WTC11 (cell line): ENCODE measurements around the gene SLC37A3. TPM values are rescaled to one million over a fixed set of nuclear protein-coding genes. Genes with fewer than 3 reads are reported as not detected.

Experiments used
- ATAC-seq: fragments of 200-7000 bp; cut with Tn5 transposase; 2 replicates; pipeline ENCODE4 v1.10.0; 2021; ENCODE audit warnings: mild to moderate bottlenecking, moderate library complexity
- CTCF ChIA-PET: fragments of 300-600 bp; sonication (Branson Sonifier 250); formaldehyde crosslinking; loops from one replicate; lab custom pipeline; 2021; ENCODE audit warnings: antibody characterized with exemption; lab: Charles Lee
- POLR2A ChIA-PET: fragments of 350-600 bp; sonication (Branson Sonifier 250); formaldehyde crosslinking; loops from one replicate; lab custom pipeline; 2021; ENCODE audit warnings: antibody characterized with exemption; lab: Charles Lee
- DNase-seq: peaks from one replicate; pipeline ENCODE4 v3.0.0; 2021; ENCODE audit warnings: low spot score
- H3K27ac Mint-ChIP-seq: 2 replicates; pipeline ENCODE4 v1.8.0; 2021; ENCODE audit warnings: mixed read lengths
- H3K27me3 Mint-ChIP-seq: 2 replicates; pipeline ENCODE4 v1.8.0; 2021; ENCODE audit warnings: low read depth, mild to moderate bottlenecking, moderate library complexity, mixed read lengths
- H3K36me3 Mint-ChIP-seq: 2 replicates; pipeline ENCODE4 v1.8.0; 2021; ENCODE audit warnings: mixed read lengths
- H3K4me1 Mint-ChIP-seq: 2 replicates; pipeline ENCODE4 v1.8.0; 2022; ENCODE audit warnings: mixed read lengths
- H3K4me3 Mint-ChIP-seq: 2 replicates; pipeline ENCODE4 v1.8.0; 2021; ENCODE audit warnings: mild to moderate bottlenecking, moderate library complexity, mixed read lengths
- H3K9me3 Mint-ChIP-seq: 2 replicates; pipeline ENCODE4 v1.8.0; 2021; ENCODE audit warnings: mixed read lengths
- AFF4 ChIP-seq: sonication (generic); formaldehyde crosslinking; IDR thresholded peaks from 2 replicates; pipeline ENCODE4 v1.8.1; 2023; ENCODE audit warnings: mild to moderate bottlenecking, missing genetic modification reagents, borderline replicate concordance
- ATF1 ChIP-seq: sonication (generic); formaldehyde crosslinking; IDR thresholded peaks from 2 replicates; pipeline ENCODE4 v1.8.1; 2023; ENCODE audit warnings: mild to moderate bottlenecking, moderate library complexity, missing genetic modification reagents
- CBFB ChIP-seq: sonication (generic); formaldehyde crosslinking; IDR thresholded peaks from 2 replicates; pipeline ENCODE4 v1.8.1; 2022; ENCODE audit warnings: mild to moderate bottlenecking, low read depth, missing genetic modification reagents
- CTCF ChIP-seq: fragments of 200-600 bp; IDR thresholded peaks from 2 replicates; pipeline ENCODE4 v1.8.0; 2022; ENCODE audit warnings: antibody characterized with exemption
- EMX1 ChIP-seq: fragments of 250-450 bp; sonication (Bioruptor Pico); IDR thresholded peaks from 2 replicates; pipeline ENCODE4 v1.8.0; 2021; ENCODE audit warnings: mild to moderate bottlenecking
- ETV6 ChIP-seq: sonication (generic); formaldehyde crosslinking; IDR thresholded peaks from 2 replicates; pipeline ENCODE4 v1.8.1; 2022; ENCODE audit warnings: mild to moderate bottlenecking, missing genetic modification reagents
- GABPB1 ChIP-seq: sonication (generic); formaldehyde crosslinking; IDR thresholded peaks from 2 replicates; pipeline ENCODE4 v1.8.1; 2023; ENCODE audit warnings: mild to moderate bottlenecking, missing genetic modification reagents
- GTF2I ChIP-seq: fragments of 250-450 bp; sonication (Bioruptor Pico); conservative IDR thresholded peaks from 2 replicates; pipeline ENCODE4 v1.4.0; 2021; ENCODE audit warnings: mild to moderate bottlenecking
- JUN ChIP-seq: sonication (generic); formaldehyde crosslinking; IDR thresholded peaks from 2 replicates; pipeline ENCODE4 v1.8.0; 2023; ENCODE audit warnings: mild to moderate bottlenecking, missing genetic modification reagents
- NR1H2 ChIP-seq: sonication (generic); formaldehyde crosslinking; IDR thresholded peaks from 2 replicates; pipeline ENCODE4 v1.9.0; 2021; ENCODE audit warnings: mild to moderate bottlenecking, moderate library complexity, missing genetic modification reagents
- SMAD4 ChIP-seq: sonication (generic); formaldehyde crosslinking; IDR thresholded peaks from 2 replicates; pipeline ENCODE4 v1.8.0; 2022; ENCODE audit warnings: mild to moderate bottlenecking, missing genetic modification reagents
- TEAD4 ChIP-seq: sonication (generic); formaldehyde crosslinking; IDR thresholded peaks from 2 replicates; pipeline ENCODE4 v1.8.0; 2022; ENCODE audit warnings: mild to moderate bottlenecking, missing genetic modification reagents
- USF1 ChIP-seq: sonication (generic); formaldehyde crosslinking; IDR thresholded peaks from 2 replicates; pipeline ENCODE4 v1.8.0; 2022; ENCODE audit warnings: mild to moderate bottlenecking, missing genetic modification reagents
- ZNF121 ChIP-seq: sonication (generic); formaldehyde crosslinking; IDR thresholded peaks from 2 replicates; pipeline ENCODE4 v1.8.0; 2023; ENCODE audit warnings: missing genetic modification reagents
- ZNF281 ChIP-seq: sonication (generic); formaldehyde crosslinking; IDR thresholded peaks from 2 replicates; pipeline ENCODE4 v1.8.0; 2023; ENCODE audit warnings: mild to moderate bottlenecking, missing genetic modification reagents
- ZNF317 ChIP-seq: sonication (generic); formaldehyde crosslinking; IDR thresholded peaks from 2 replicates; pipeline ENCODE4 v1.8.1; 2023; ENCODE audit warnings: low read depth, mild to moderate bottlenecking, moderate library complexity, missing genetic modification reagents, borderline replicate concordance
- total RNA-seq: library from RNA; stranded (reverse); gene quantifications from 3 replicates; pipeline ENCODE4 v1.2.3, GENCODE V29; 2021

Gene SLC37A3
- total RNA-seq, 1 experiment from 2014 or later: 54.8 TPM

DNA sequence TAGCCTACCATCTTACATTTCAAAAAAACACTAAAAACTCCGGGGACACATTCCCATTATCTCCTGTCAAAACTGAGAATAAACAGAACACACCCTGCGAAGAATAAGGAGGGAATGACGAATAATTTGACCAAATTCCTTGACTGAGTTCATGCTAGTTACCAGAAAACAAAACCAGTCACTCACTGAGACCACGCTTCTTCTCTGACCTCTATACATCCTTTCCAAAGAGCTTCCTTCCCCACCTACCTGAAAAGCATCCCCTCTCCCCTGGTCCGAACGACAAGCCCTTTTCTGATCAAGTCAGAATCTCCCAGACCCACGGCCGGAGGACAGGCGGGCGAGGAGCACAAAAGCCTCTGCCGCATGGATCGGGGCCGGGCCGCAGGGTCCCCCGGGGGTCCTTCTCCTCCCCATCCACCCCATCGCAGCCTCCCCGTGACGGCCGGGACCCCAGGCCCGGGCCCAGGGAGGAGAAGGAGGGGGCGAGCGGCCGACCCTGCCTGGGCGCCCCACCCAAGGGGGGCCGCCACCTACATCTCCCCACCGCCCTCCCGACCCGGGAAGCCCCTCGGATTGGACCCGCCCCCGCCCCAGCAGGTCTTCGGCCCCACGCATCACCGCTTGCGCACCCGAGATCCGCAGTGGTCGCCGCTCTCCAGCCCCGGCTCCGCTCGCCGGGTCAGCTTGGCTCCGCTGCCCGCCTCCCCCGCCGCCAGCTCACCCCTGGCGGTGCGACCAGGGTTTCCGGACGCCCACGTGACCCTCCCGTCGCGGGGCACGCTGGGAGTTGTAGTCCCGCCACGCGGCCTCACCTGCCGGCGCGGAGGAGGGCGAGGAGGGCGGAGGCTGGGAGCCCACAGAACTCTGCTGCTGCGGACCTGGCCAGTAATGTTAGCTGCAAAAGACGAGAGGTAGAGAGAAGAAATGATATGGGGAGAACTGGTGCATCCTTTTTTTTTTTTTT lies at the start of gene SLC37A3 (continued):
- peak; percentile 99 for TF ChIP-seq USF1 (CRISPR knock-in tag)

DNA sequence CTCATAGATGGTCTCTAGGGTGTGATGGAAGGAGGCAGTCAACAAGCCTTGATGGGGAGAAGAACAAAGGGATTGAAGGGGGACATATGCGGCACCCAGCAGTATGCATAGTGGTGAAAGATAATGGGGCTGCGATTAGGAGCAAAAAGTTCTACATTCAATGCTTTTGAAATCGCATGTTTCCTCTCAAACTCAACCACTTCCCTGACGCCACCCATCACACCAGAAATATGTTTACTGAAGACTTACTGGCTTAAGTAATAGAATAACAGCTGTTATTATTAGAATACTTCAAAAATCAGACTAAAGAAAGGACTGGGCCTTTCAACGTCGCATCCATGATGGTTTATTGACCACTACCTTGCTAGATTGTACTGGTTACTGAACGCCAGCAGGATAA lies 49.5 kb upstream of the SLC37A3 start:
- no peak for DNase-seq
- TF ChIP-seq SMAD4 (CRISPR knock-in tag): no peak
- TF ChIP-seq ZNF317: no peak
- no peak for TF ChIP-seq TEAD4 (CRISPR knock-in tag)
- TF ChIP-seq ZNF121 (CRISPR knock-in tag): no peak
- no peak for TF ChIP-seq EMX1 (CRISPR knock-in tag)
- TF ChIP-seq CTCF: no peak
- no peak for TF ChIP-seq CBFB
- no peak for TF ChIP-seq NR1H2 (CRISPR knock-in tag)
- TF ChIP-seq AFF4: no peak
- TF ChIP-seq GTF2I: no peak
- TF ChIP-seq GABPB1 (CRISPR knock-in tag): no peak
- no peak for TF ChIP-seq JUN (CRISPR knock-in tag)
- no peak for TF ChIP-seq ZNF281 (CRISPR knock-in tag)
- no peak for TF ChIP-seq ATF1 (CRISPR knock-in tag)
- TF ChIP-seq ETV6 (CRISPR knock-in tag): no peak
- TF ChIP-seq, all 79 proteins: peak for 0
- CTCF ChIA-PET: interaction anchor here (0.7 kb wide), 1 partner anchor 8 kb away, joined by 3 read pairs; no protein-coding TSS in a partner anchor
- POLR2A ChIA-PET: no interaction called here
- no peak overlapping the region for H3K4me3 Mint-ChIP-seq
- 0 out of 2 replicates have a peak, but pooled peaks have one; percentile 9 for ATAC-seq
- H3K27me3 Mint-ChIP-seq: no peaks in the 10 kb centered on the region
- H3K36me3 Mint-ChIP-seq: peaks cover 10% of the 10 kb centered on the region
- peaks cover 6% of the 10 kb centered on the region; the same call in 1 of the 2 replicates for H3K9me3 Mint-ChIP-seq
- peaks cover 59% of the 10 kb centered on the region for H3K4me1 Mint-ChIP-seq
- H3K27ac Mint-ChIP-seq: peak overlapping the region; percentile 38
